GM18909 (cell line): Measurements from ENCODE around the gene SHB.
"Not testable (repeated sequence)": the region's sequence is repeated elsewhere in the genome, so short reads cannot be mapped to it uniquely, and the experiment has no call there.

Experiments
- ATAC-seq: cut with Tn5 transposase; IDR thresholded peaks from one replicate; pipeline ENCODE4 v1.9.1; 2021; ENCODE audit warnings: mild to moderate bottlenecking; ENCODE audit not compliant: unreplicated experiment, poor library complexity

SHB gene

DNA sequence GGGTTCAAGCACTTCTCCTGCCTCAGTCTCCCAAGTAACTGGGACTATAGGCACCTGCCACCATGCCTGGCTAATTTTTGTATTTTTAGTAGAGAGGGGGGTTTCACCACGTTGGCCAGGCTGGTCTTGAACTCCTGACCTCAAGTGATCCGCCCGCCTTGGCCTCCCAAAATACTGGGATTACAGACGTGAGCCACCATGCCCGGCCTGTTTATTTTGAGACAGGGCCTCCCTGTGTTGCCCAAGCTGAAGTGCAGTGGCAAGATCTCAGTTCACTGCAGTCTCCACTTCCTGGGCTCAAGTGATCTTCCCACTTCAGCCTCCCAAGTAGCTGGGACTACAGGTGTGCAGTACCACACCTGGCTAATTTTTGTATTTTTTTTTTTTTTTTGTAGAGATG, 159.2 kb downstream of the SHB start:
- ATAC-seq: not testable (repeated sequence)

DNA sequence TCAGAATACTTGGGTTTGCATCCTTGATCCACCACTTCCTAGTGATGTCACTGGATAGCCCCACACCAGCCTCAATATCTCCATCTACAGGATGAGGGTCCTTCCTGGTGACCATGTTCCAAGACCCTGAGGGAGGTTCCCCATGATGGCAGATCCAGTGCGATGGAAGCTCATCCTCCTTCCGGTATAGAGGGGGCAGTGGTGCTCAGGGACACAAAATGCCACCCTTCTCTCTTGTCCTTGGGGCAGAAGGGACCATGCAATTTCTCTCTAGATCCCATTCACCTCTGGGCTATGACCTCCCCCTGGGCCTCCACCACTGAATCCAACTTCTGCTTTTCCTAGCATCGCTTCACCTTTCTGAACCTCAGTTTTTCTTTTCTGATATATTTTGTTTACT, 159.7 kb downstream of the SHB start:
- ATAC-seq: no peak

- no peak for ATAC-seq
Measured at GRCh38 chr9:37908698-37909186, 160.3 kb downstream of the SHB start.

- ATAC-seq: no peak
Measured at GRCh38 chr9:37908283-37908682, 160.7 kb downstream of the SHB start.

GRCh38 chr9:37906312-37907239, 162.5 kb downstream of the SHB start:
- ATAC-seq: no peak

DNA sequence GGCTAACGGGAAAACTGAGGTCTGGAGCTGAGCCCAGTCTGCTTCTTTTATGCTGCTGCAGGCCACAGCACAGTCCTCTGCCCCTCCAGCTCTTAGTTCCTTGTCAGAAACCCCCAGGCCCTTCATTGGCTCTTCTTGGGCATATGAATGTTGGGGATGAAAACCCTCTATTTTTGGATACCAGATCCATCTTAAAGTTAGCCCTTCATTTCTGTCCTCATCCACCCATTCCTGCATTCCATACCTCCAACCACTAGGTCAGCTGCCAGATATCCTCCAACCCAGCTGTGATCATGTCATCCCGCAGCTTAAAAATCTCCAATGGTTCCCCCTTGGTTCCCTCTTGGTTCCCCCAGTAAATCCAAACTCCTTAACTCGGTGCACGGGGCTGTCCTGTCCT, 163.3 kb downstream of the SHB start:
- no peak for ATAC-seq

DNA sequence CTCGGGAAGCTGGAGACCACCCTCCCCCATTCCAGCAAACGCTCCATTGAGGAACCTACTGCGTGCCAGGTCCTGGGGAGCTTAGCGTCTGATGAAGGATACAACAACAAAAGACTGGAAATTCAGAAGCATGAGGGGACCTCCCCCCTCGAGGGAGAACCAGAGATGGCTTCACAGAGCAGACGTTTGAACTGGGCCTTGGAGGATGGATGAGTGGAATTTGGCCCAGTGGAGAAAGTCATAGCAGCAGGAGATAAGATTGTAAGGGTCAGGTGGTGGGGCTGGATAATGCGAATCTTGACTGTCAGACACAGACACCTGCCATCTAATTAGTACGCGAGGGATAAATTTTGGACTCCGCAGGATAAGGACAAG, 163.9 kb downstream of the SHB start:
- no peak for ATAC-seq

GRCh38 chr9:37904445-37905130, 164.4 kb downstream of the SHB start:
- ATAC-seq: no peak

DNA sequence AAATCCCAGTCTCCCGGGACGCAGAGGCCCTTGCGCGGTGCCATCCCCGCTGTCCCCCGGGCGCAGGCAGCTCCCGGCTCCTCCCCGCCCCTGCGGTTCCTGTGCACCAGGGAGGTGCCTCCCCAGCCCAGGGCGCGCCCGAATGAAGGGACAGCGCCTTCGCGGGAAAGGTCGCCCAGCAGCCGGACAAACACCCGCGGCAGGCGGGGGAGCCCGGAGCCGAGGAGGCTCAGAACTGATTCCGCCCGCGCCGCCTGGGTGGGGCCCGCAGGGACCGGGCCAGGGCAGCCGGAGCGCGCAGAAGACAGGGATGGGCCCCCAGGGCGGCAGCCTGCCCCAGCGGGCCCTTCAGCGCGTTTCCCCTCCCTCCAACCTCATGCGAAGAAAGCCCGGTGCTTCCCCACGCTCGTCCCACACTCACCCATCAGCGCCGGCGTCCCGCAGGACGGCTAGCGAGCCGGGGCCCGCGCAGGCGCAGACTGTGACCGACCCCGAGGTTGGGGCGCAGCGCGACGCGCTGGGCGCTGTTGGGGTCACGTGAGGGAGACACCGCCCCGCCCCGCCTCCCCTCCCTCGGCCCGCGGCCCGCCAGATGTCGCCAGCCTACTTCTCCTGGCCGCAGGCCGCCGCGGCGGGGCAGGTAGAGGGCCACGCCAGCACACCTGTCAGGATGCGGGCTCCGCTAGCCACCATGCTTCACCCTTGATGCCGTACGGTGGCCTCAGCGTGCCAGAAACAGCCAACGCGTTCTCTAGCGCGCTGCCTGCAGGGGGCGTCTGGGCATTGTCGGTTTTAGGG, 165.2 kb downstream of the SHB start, which contains the start of gene SLC25A51:
Gene SLC25A51, minus strand, starts transcription at position 481 of the 798 bp plus-strand sequence. CDS start 15,577 bp downstream, outside the sequence.
- ATAC-seq: peak; percentile 84

GRCh38 chr9:37902796-37903646, 166.0 kb downstream of the SHB start:
- ATAC-seq: peak; percentile 11

GRCh38 chr9:37902131-37902530, 166.9 kb downstream of the SHB start:
- ATAC-seq: no peak

- ATAC-seq: no peak
Measured at GRCh38 chr9:37899041-37899440, 170.0 kb downstream of the SHB start.

DNA sequence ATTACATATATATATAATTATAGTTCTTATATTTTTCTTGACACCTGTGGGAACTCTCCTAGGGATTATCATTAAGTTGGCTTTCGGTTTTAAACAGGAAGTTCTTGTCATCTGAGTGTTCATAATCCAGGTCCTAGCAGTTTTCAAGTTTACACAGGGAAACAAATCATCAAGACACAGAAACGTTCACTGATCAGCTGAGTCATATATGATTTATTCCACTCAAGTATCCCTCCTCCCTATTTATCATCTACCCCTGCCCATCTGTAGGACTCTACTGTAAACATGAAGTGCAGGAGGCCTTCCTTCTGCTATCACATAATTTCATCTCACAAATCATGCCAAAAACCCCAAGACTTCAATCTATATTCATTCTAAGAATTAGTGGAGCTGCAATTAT, 171.4 kb downstream of the SHB start:
- ATAC-seq: no peak

- ATAC-seq: no peak
Measured at GRCh38 chr9:37892063-37892462, 177.0 kb downstream of the SHB start.

DNA sequence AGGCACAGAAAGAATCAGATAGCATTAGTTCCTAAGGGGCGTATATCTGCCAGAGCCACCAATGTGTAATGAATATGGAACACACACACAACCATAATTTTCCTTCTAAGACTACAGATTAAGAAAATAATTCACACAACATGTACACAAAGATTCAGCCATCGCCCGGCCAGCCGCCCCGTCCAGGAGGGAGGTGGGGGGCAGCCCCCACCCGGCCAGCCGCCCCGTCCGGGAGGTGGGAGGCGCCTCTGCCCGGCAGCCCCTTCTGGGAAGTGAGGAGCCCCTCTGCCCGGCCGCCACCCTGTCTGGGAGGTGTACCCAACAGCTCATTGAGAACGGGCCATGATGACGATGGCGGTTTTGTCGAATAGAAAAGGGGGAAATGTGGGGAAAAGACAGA, 178.0 kb downstream of the SHB start:
- not testable (repeated sequence) for ATAC-seq

DNA sequence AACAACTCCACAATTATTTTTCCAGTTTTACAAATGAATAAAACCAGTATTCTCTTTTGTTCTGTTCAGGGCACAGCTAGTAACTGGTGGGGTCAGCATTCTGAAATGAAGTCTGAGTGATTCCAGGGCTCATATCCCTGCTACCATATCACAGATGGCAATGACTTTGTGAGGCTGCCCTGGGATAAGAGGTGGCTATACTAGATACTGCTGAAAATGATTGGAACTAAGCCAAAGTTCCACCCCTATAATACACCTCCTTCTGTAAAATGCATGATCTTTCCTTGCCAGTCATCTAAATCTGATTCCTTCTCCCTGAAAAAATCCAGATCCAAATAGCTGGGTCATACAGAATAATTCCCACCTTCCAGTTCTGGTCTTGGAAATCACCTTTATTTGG, 179.5 kb downstream of the SHB start:
- ATAC-seq: no peak

GRCh38 chr9:37887977-37888583, 180.9 kb downstream of the SHB start:
- ATAC-seq: not testable (repeated sequence)

- no peak for ATAC-seq
Measured at GRCh38 chr9:37880916-37881479, 188.0 kb downstream of the SHB start.

GRCh38 chr9:37876376-37876775, 192.7 kb downstream of the SHB start:
- ATAC-seq: no peak
